Right cardiac atrium (tissue), 5 donors: Measurements from ENCODE around the gene CDCA4. TPM values are rescaled to one million over a fixed set of nuclear protein-coding genes. Genes with fewer than 3 reads are reported as not detected.

ENCODE experiments used
- ATAC-seq, 2 donors: fragments of 200-7000 bp; cut with Tn5 transposase; one replicate each; pipeline versions ENCODE4 v1.8.0 to v1.9.1; 2020; ENCODE audit warnings: moderate library complexity in 2 of 2, mild to moderate bottlenecking in 1 of 2
- DNase-seq, 3 donors: peaks; one replicate each; pipeline ENCODE4 v3.0.0-alpha.2; 2020
- H3K27ac ChIP-seq: one replicate; pipeline ENCODE4 v1.5.1; 2013; ENCODE audit warnings: mild to moderate bottlenecking, low read length, control low read depth, moderate library complexity
- H3K27me3 ChIP-seq: one replicate; pipeline ENCODE4 v1.6.1; 2013; ENCODE audit not compliant: control insufficient read depth, insufficient read depth
- H3K4me1 ChIP-seq: one replicate; pipeline ENCODE4 v1.6.1; 2013; ENCODE audit warnings: low read length; ENCODE audit not compliant: control insufficient read depth, insufficient read depth
- H3K4me3 ChIP-seq: one replicate; pipeline ENCODE4 v1.5.1; 2013; ENCODE audit warnings: low read length, control low read depth
- H3K9me3 ChIP-seq: one replicate; pipeline ENCODE4 v1.6.1; 2013; ENCODE audit warnings: low read length; ENCODE audit not compliant: control insufficient read depth
- WGBS: extraction: QIAGEN DNeasy Blood & Tissue Kit; methylation state at CpG from one replicate; pipeline ENCODE4 v1.1.7; 2013; 5-methylcytosine and 5-hydroxymethylcytosine counted together
- intact Hi-C, 4 donors: fragments of 100-400 bp; cut with DNase I; formaldehyde crosslinking; loops; one replicate each; pipeline versions ENCODE4 v1.11.0 to v1.14.0; 2022 to 2023
- polyA plus RNA-seq: library from polyadenylated mRNA; stranded (reverse); fragments of 200-250 nt; gene quantifications from one replicate; pipeline ENCODE4 v1.2.3, GENCODE V29; 2013
- total RNA-seq, 4 donors: library from RNA; stranded (reverse); fragmentation: NEBNext Ultra II Directional; extraction: Animal tissue kit (Norgen Biotek cat#: 25700); gene quantifications; one replicate each; pipeline ENCODE4 v1.2.1, GENCODE V29; 2021
- donor health status: healthy with polysubstance abuse.
- donor health status: DM: no; HTN: yes; CAD: no.
- donor health status: DM: no; HTN: no; CAD: no.
- donor health status: DM: no; HTN: yes; CAD: no; lungs with severe emphysema.
- donor health status: DM: yes; HTN: yes; CAD: no.

Gene CDCA4
- total and polyA plus RNA-seq, 5 donors, result 2.5 to 3.9 (median 3.1) TPM

DNA sequence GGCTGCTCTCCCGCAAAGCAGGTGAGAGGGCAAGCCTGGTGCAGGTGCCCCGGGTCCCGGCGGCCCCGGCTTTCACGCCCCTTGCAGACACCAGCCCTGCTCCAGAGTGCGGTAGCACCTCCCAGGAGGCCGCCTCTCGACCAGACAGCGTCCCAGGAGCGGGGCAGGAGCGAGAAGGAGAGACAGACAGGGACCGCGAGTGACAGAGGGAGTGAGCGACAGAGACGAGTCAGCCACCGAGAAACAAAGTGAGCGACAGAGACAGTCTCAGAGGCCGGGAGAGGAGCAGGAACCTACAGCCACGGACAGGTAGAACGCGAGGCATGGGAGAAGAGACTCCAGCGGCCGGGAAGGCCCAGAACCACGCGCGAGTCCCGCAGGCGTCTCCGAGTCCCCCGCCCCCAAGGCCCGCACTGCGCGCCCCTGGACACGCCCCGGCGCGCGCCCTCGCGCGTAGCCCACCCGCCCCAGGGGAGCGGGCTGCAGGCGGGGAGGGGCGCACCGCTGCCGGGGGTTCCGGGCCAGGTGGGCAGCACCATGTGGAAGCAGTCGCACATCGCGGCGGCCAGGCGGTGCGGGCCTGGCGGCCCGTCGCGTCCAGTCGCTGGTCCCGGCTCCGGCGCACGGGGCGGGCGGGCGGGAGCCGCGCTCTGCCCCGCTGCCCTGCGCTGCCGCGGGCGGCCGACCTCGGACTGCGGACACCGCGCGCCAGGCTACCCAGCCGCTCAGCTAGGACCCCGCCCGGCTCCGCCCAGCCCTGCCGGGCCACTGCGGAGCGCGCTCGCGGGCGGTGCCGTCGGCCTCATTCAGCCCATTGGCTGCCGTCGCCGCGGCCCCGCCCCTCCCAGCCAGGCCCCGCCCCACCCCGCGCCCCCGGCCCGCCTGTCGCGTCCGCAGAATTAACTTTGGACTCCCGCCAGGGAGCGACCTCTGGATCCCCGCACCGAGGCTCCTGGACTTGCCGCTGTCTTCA, 42.9 kb downstream of the CDCA4 start, which contains the start of gene AHNAK2:
Gene AHNAK2 (minus strand): TSS at position 694 of the 973 bp plus-strand sequence. CDS start 137 bp downstream, at position 557.
- ATAC-seq (peak; percentile 66 to 81), DNase-seq (peak; percentile 87 to 94 (median 90))
- peak within 1 kb of the TSS; percentile 51 for H3K4me3 ChIP-seq
- H3K27me3 ChIP-seq, result no peaks in the 10 kb centered on the region
- H3K27ac ChIP-seq, result no peak within 1 kb of the TSS
- intact Hi-C loops, result loop anchor here in 1 of 4 donors (5.0 kb wide), 1 partner anchor 64 kb away; no protein-coding TSS in a partner anchor
- WGBS, result 3% methylated on average over 111 of the region's 111 CpGs
- H3K9me3 ChIP-seq, result no peaks in the 10 kb centered on the region
- H3K4me1 ChIP-seq, result peaks cover 10% of the 10 kb centered on the region

DNA sequence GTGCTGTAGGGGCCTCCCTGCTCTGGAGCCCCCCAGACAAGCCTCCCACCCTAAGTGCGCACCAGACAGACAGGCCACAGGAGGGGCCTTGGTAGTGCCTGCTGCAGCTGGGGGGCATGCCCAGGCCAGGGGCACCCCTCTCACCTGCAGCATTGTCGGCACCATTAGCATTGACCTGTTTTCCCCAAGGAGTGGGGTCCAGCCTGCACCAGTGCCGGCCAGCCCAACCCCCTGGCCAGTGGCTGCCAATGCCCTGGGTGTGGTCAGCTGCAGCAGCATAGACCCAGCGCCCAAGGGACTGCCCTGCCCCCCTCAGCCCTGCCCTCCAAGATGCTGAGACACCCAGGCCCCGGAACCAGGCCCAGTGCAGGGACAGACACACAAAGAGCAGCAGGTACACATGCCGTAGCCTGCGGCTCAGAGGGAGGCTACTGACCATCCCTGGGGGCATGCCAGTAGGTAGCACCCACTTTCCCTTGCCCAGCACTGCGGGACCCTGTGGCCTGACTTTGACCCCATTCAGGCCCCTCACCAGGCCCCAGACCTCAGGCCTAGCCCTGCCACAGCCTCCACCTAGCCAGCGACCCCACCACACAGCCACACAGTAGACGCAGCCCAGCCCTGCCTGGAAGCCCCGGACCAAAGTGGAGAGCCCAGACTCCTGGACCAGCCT, 43.7 kb downstream of the CDCA4 start:
- 77% methylated on average over 11 of the region's 11 CpGs for WGBS
- no peaks in the 10 kb centered on the region for H3K9me3 ChIP-seq
- H3K27me3 ChIP-seq, result no peaks in the 10 kb centered on the region
- H3K4me1 ChIP-seq, result peaks cover 10% of the 10 kb centered on the region
- H3K27ac ChIP-seq, result no peak overlapping the region
- intact Hi-C loops, result loop anchor here in 1 of 4 donors (5.0 kb wide), 1 partner anchor 65 kb away; no protein-coding TSS in a partner anchor
- DNase-seq, result peak in 2 of 3 donors; percentile 65 to 69
- no peak for ATAC-seq
- no peak overlapping the region for H3K4me3 ChIP-seq

DNA sequence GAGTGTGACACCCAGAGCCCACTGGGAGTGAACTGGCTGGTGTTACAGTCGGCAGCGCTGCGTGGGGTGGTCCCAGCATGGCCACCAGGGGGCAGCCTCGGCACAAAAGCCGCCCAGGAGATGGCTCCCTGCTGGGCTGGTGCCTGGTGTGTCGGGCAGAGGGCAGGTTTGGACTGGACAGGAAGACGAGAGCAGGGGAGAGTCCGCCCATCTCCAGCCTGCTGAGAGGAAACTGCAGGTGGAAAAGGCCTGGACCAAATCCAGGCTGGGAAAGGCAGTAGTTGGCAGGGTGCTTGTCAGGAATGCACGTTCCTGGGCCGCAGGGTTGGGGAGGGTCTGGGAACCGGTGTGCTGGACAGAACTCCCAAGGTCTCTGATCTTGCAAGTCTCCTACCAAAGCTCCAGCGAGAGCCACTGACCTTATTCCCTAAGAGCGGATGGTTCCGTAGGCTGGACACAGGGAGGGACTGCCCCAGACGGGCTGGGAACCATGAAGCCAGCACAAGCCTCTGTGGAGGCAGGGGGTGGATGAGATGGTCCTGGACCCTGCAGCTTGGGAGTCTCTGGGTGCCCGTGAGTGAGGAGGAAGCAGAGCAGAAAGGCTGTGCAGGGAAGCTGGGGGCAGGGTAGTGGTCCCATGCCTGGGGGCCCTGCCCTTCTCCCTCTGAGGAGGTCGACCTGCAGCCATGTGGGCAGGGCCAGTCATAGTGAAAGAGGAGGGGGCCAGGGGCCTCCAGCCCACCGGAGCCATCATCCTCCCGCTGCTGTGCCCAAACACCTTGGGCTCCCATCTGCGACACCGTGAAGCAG, 44.5 kb downstream of the CDCA4 start:
- Histone ChIP-seq H3K4me3 (no peak overlapping the region), H3K27ac (no peak overlapping the region), H3K4me1 (peaks cover 10% of the 10 kb centered on the region), H3K9me3 (no peaks in the 10 kb centered on the region), H3K27me3 (no peaks in the 10 kb centered on the region)
- 41% methylated on average over 21 of the region's 21 CpGs for WGBS
- peak; percentile 84 to 94 (median 92) for DNase-seq
- intact Hi-C loops, result loop anchor here in 1 of 4 donors (5.0 kb wide), 1 partner anchor 66 kb away; no protein-coding TSS in a partner anchor
- ATAC-seq, result peak; percentile 38 to 49

DNA sequence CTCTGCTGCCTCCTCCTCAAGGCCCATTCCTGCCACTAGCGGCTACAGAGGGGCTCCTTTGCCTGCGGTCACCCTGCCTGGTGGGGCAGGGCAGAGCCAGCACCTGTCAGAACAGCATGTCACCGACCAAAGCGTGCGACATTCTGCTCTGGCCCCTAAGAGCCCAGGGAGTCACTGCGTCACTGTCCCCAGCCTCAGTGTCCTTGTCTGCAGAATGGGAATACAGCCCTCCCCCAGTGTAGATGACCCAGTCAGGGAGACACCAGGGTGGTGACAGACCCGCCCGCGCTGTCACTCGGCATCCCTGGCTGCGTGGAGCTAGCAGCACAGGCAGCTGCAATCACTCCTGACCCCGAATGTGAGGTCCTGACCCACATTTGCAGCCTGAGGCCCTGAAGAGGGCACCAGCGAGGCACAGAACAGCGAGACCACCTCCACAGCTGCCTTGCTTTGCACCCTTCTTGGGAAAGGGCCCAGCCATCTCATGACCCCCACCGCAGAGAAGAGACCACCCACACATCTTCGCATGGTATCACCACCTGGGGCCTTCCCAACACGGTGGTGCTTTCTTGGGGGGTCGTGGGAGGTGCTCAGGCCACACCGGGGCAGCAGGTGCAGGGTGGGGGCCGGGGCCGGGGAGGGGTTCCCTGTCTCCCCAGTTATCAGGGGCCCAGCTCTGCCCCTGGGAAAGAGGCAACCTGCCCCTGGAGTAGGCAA, 45.2 kb downstream of the CDCA4 start:
- Histone ChIP-seq H3K27ac (no peak overlapping the region), H3K4me1 (peaks cover 10% of the 10 kb centered on the region)

DNA sequence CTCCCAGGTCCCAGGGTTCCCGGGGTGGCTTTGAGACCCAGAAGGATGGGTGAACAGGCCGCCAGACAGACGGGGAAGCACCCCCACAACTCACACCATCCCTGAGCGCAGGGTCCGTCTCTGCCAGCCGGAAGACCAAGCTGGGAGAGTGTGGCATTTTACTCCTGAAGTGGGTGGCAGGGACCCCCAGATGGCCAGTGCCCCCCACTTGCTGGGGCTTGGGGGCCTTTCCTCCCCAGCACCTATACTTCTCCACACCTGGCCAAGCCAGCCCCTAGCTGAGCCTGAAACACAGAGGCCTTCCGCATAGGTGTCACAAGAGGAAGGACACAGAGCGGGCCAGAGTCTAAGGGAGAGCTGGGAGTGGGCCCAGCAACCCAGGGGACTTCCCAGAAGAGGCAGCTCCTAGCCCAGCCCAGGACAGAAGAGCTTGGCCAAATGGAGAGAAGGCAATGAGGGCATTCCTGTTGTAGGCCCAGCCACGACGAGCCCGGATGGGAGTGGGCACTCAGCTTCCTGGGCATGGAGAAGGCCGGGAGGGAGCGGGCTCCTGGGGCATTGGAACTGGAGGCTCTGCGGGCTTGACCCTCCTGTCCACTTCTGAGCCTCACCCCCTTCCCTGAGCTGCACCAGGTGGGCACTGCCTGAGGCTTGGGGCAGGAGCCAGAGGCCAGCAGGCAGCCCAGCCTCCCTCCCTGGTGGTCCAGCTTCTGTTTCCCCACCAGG, 46.1 kb downstream of the CDCA4 start:
- DNase-seq (peak in 2 of 3 donors; percentile 38 to 51), ATAC-seq (no peak)
- H3K27ac ChIP-seq, result no peak overlapping the region
- H3K9me3 ChIP-seq, result no peaks in the 10 kb centered on the region
- H3K4me3 ChIP-seq, result no peak overlapping the region
- H3K27me3 ChIP-seq, result no peaks in the 10 kb centered on the region
- H3K4me1 ChIP-seq, result peaks cover 10% of the 10 kb centered on the region
- 95% methylated on average over 14 of the region's 14 CpGs for whole genome bisulfite sequencing
- intact Hi-C loops, result loop anchor here in 2 of 4 donors (1.0 to 5.0 kb wide), 3 partner anchors 67 to 112 kb away; no protein-coding TSS in a partner anchor

More for the DNA sequence above, 45.2 kb downstream of the CDCA4 start:
- 55% methylated on average over 21 of the region's 21 CpGs for WGBS
- intact Hi-C loops, result loop anchor here in 2 of 4 donors (1.0 to 5.0 kb wide), 3 partner anchors 67 to 111 kb away; no protein-coding TSS in a partner anchor
- no peaks in the 10 kb centered on the region for H3K27me3 ChIP-seq
- ATAC-seq (no peak), DNase-seq (peak in 2 of 3 donors; percentile 42 to 53)
- H3K4me3 ChIP-seq, result no peak overlapping the region
- H3K9me3 ChIP-seq, result no peaks in the 10 kb centered on the region

DNA sequence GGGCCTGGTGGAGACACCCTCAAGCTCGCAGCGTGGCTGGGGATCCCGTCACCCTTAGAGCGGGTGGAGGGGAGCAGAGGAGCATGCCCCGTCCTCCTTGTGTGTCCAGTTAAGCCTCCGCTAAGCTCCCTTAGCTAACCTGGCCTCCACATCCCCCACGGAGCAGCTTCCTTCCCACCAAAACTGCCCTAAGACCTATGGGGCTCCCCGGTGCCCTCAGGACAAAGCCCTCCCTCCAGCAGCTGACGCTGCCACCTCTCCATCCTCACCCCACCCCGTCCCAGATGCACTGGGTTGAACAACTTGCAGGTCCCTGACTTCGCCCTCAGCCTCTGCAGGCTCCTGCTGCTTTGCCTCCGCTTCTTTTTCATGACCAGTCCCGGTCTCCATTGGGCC, 46.7 kb downstream of the CDCA4 start:
- no peak overlapping the region for H3K4me3 ChIP-seq
- ATAC-seq, result no peak
- 63% methylated on average over 13 of the region's 13 CpGs for WGBS

DNA sequence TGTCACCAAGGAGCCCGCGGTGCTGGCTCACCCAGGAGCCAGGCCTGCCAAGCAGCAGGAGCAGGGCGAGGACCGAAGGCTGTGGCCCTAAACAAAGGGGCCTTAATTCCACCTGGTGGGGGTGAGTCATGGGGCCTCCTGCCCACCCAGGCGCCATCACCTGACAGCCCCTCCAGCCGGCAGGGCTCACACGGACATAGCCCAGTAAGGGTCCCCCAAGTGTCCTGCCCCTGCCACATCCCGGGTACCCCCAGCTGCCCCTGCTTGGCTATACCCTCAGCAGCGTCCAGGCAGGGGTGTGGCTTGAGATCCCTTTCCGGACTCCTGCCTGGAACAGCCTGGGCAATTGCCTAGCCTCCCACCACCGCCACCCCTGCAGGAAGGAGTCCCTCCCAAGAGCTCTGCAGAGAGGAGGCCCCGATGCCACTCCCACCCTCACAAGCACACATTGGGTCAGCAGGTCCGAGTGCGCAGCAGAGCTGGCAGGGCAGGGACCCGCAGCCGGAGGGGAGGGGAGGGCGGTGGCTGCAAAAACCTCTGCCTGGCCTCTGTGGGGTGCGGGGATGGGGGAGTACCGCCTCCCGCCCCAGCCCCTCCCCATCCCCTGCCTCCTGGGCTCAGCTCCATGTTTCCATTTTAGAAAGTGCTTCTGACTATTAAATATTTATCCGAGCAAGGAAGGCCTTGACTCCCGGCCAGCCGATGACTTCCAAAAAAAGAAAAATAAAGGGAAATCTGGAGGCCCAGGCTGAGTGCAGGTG, 47.3 kb downstream of the CDCA4 start:
- 32% methylated on average over 23 of the region's 23 CpGs for WGBS
- intact Hi-C loops, result loop anchor here in 1 of 4 donors (2.0 kb wide), 1 partner anchor 113 kb away; no protein-coding TSS in a partner anchor

More for the DNA sequence above, 46.7 kb downstream of the CDCA4 start:
- Histone ChIP-seq H3K27ac (no peak overlapping the region), H3K9me3 (no peaks in the 10 kb centered on the region), H3K4me1 (peaks cover 10% of the 10 kb centered on the region), H3K27me3 (no peaks in the 10 kb centered on the region)
- no peak for DNase-seq
- intact Hi-C loops, result loop anchor here in 1 of 4 donors (2.0 kb wide), 1 partner anchor 113 kb away; no protein-coding TSS in a partner anchor

DNA sequence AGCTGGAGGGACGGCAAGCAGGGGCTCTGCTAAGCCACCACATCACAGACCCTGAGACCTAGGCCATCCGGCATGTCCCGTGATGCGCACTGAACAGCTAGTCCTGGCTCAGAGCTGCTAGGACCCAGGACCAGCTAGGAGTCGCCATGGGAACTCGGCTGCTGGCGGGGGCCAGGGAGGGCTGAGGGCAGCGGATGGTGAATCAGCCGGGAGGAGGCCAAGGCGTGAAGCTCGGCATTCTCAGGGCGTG, 47.8 kb downstream of the CDCA4 start:
- no peaks in the 10 kb centered on the region for H3K27me3 ChIP-seq
- peak; percentile 73 to 82 for ATAC-seq

More for the DNA sequence above, 47.3 kb downstream of the CDCA4 start:
- H3K4me1 ChIP-seq, result peaks cover 10% of the 10 kb centered on the region
- ATAC-seq (peak; percentile 48 to 74), DNase-seq (peak; percentile 81 to 89 (median 85))
- no peaks in the 10 kb centered on the region for H3K27me3 ChIP-seq
- H3K4me3 ChIP-seq, result no peak overlapping the region
- no peaks in the 10 kb centered on the region for H3K9me3 ChIP-seq
- H3K27ac ChIP-seq, result peak overlapping the region; percentile 13

More for the DNA sequence above, 47.8 kb downstream of the CDCA4 start:
- no peak overlapping the region for H3K4me3 ChIP-seq
- peak; percentile 88 to 92 (median 91) for DNase-seq
- WGBS, result 61% methylated on average over 12 of the region's 12 CpGs
- no peaks in the 10 kb centered on the region for H3K9me3 ChIP-seq
- peak overlapping the region; percentile 22 for H3K27ac ChIP-seq
- H3K4me1 ChIP-seq, result peaks cover 10% of the 10 kb centered on the region
- intact Hi-C loops, result no loop called here
